ENCODE measurements around the gene SLC12A2.

- no peak for TF ChIP-seq HDGF (IDR thresholded peaks at IDR 0.05; ENCODE audit: borderline replicate concordance)
- no peak for TF ChIP-seq ARNT (IDR thresholded peaks at IDR 0.05)
- no peak for TF ChIP-seq ELF4 (IDR thresholded peaks at IDR 0.05)
- TF ChIP-seq SP1 (IDR thresholded peaks at IDR 0.05): no peak
- TF ChIP-seq LEF1 (IDR thresholded peaks at IDR 0.05; ENCODE audit: borderline replicate concordance): no peak
- TF ChIP-seq FOXM1 (IDR thresholded peaks at IDR 0.05; ENCODE audit: borderline replicate concordance): no peak
Observed at GRCh38 chr5:128201065-128201926, 117.7 kb downstream of the SLC12A2 start.
